Sciatic nerve (tissue), 2 donors: ENCODE measurements around the gene ARHGAP12. TPM values are rescaled to one million over a fixed set of nuclear protein-coding genes. Genes with fewer than 3 reads are reported as not detected.

Experiments
- ATAC-seq: fragments of 200-7000 bp; cut with Tn5 transposase; one replicate; pipeline ENCODE4 v1.9.1; 2020; ENCODE audit warnings: mild to moderate bottlenecking, moderate library complexity
- DNase-seq: peaks from one replicate; pipeline ENCODE4 v3.0.0-alpha.2; 2020; ENCODE audit warnings: low spot score
- intact Hi-C: fragments of 100-400 bp; cut with DNase I; formaldehyde crosslinking; loops from one replicate; pipeline ENCODE4 v1.14.2; 2022
- total RNA-seq: library from RNA; stranded (reverse); fragmentation: NEBNext Ultra II Directional; extraction: Animal tissue kit (Norgen Biotek cat#: 25700); gene quantifications from one replicate; pipeline ENCODE4 v1.2.1, GENCODE V29; 2021
- donor health status: DM: no; HTN: no; CAD: no.
- donor health status: DM: no; HTN: no; CAD: no.

The ARHGAP12 gene
- total RNA-seq, 1 donor from 2014 or later, result 57.0 TPM

- intact Hi-C loops, result no loop called here
- DNase-seq (no peak), ATAC-seq (peak; percentile 0)
These were observed 168.0 kb downstream of the ARHGAP12 start for GRCh38 chr10:31760674-31761081.

GRCh38 chr10:31759799-31760626 is 168.6 kb downstream of the ARHGAP12 start:
- ATAC-seq, result peak; percentile 94
- intact Hi-C loops, result no loop called here
- DNase-seq, result peak; percentile 96

GRCh38 chr10:31759124-31759798 is 169.4 kb downstream of the ARHGAP12 start:
- ATAC-seq, result peak; percentile 8
- intact Hi-C loops, result no loop called here
- peak; percentile 71 for DNase-seq

- intact Hi-C loops, result no loop called here
- peak; percentile 29 for ATAC-seq
- DNase-seq, result no peak
These were observed 170.1 kb downstream of the ARHGAP12 start for GRCh38 chr10:31758495-31758894.

GRCh38 chr10:31757831-31758230 is 170.8 kb downstream of the ARHGAP12 start:
- DNase-seq, result no peak
- ATAC-seq, result no peak
- intact Hi-C loops, result no loop called here

GRCh38 chr10:31757386-31757791 is 171.2 kb downstream of the ARHGAP12 start:
- DNase-seq, result peak; percentile 74
- peak; percentile 23 for ATAC-seq
- intact Hi-C loops, result no loop called here

GRCh38 chr10:31756729-31757110 is 171.9 kb downstream of the ARHGAP12 start:
- ATAC-seq (no peak), DNase-seq (no peak)
- intact Hi-C loops, result no loop called here

- ATAC-seq (no peak), DNase-seq (no peak)
- intact Hi-C loops, result no loop called here
These were observed 172.4 kb downstream of the ARHGAP12 start for GRCh38 chr10:31756101-31756728.

Other genes with a start within 250 kb of the ARHGAP12 start
- gene KIF5B, start 127.6 kb upstream of the ARHGAP12 start, total RNA-seq, result 125 TPM